ENCODE data around the gene CDKL2. TPM values are rescaled to one million over a fixed set of nuclear protein-coding genes. Genes with fewer than 3 reads are reported as not detected.
"Not testable (repeated sequence)": the region's sequence is repeated elsewhere in the genome, so short reads cannot be mapped to it uniquely, and the experiment has no call there.

Gene CDKL2
- total RNA-seq, 1 donor from 2014 or later: not detected

DNA sequence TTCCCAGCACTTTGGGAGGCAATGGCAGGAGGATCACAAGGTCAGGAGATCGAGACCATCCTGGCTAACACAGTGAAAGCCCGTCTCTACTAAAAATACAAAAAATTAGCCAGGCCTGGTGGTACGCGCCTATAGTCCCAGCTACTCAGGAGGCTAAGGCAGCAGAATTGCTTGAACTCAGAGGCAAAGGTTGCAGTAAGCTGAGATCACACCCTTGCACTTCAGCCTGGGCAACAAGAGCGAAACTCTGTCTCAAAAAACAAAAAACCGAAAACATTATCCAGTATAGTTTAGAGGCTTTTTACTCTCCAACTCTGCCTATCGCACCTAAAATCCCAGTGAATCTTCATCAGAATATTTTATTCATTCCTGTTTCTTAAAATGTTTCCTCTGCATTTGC is 37.3 kb upstream of the CDKL2 start:
- H3K27ac ChIP-seq (ENCODE audit: low read depth, low read length); H3K27me3 ChIP-seq (ENCODE audit: control insufficient read depth in 3 of 3, insufficient read depth in 3 of 3, low read length in 3 of 3); H3K4me3 ChIP-seq (ENCODE audit: low read length in 3 of 3); H3K9ac ChIP-seq (ENCODE audit: low read depth in 1 of 3, low read length in 3 of 3); H3K36me3 ChIP-seq (ENCODE audit: control insufficient read depth in 3 of 3, insufficient read depth in 3 of 3, low read length in 3 of 3); H3K9me3 ChIP-seq (ENCODE audit: control insufficient read depth in 3 of 3, low read length in 3 of 3): not testable (repeated sequence)
- H3K4me1 ChIP-seq (ENCODE audit: control insufficient read depth in 3 of 3, insufficient read depth in 3 of 3, low read length in 3 of 3): peaks cover 18 to 33% (median 31%) of the 10 kb centered on the region in 3 donors

DNA sequence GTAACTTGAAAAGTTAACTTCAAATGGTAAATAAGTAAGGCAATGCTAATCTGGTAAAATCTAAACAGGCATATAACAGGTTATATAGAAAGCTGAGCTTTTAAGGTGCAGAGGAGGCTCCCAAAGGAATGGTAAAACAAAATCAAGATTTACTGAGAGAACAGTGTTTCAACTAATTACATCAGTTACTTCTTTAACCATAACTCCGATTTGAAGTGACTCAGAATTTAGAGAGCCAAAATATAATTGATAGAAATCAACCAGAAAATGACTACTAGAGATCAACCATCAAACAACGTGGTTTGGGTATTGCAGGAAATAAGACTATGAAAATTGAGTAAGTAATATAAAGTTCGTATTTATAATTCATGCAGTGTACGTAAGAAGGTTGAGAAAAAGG is 36.0 kb upstream of the CDKL2 start:
- H3K9ac ChIP-seq (ENCODE audit: low read depth in 1 of 3, low read length in 3 of 3): no peak overlapping the region
- H3K9me3 ChIP-seq (ENCODE audit: control insufficient read depth in 3 of 3, low read length in 3 of 3): no peaks in the 10 kb centered on the region
- H3K4me3 ChIP-seq (ENCODE audit: low read length in 3 of 3): no peak overlapping the region
- H3K27me3 ChIP-seq (ENCODE audit: control insufficient read depth in 3 of 3, insufficient read depth in 3 of 3, low read length in 3 of 3): no peaks in the 10 kb centered on the region
- peaks cover 13 to 23% (median 22%) of the 10 kb centered on the region in 3 donors for H3K4me1 ChIP-seq (ENCODE audit: control insufficient read depth in 3 of 3, insufficient read depth in 3 of 3, low read length in 3 of 3)
- H3K27ac ChIP-seq (ENCODE audit: low read depth, low read length): no peak overlapping the region
- no peaks in the 10 kb centered on the region for H3K36me3 ChIP-seq (ENCODE audit: control insufficient read depth in 3 of 3, insufficient read depth in 3 of 3, low read length in 3 of 3)

DNA sequence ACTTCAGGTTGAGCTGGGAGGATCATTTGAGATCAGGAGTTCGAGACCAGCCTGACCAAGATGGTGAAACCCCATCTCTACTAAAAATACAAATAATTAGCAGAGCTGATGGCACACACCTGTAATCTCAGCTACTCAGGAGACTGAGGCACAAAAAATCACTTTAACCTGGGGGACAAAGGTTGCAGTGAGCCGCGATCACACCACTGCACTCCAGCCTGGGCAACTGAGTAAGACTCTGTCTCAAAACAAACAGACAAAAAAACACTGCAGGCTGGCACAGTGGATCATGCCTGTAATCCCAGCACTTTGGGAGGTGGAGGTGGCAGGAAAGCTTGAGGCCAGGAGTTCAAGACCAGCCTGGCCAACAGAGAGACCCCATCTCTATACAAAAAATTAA is 34.3 kb upstream of the CDKL2 start:
- peaks cover 6 to 16% (median 13%) of the 10 kb centered on the region in 3 donors for H3K4me1 ChIP-seq (ENCODE audit: control insufficient read depth in 3 of 3, insufficient read depth in 3 of 3, low read length in 3 of 3)
- H3K36me3 ChIP-seq (ENCODE audit: control insufficient read depth in 3 of 3, insufficient read depth in 3 of 3, low read length in 3 of 3): peaks cover 3 to 11% (median 8%) of the 10 kb centered on the region in 3 donors
- H3K27ac ChIP-seq (ENCODE audit: low read depth, low read length); H3K27me3 ChIP-seq (ENCODE audit: control insufficient read depth in 3 of 3, insufficient read depth in 3 of 3, low read length in 3 of 3); H3K9ac ChIP-seq (ENCODE audit: low read depth in 1 of 3, low read length in 3 of 3); H3K9me3 ChIP-seq (ENCODE audit: control insufficient read depth in 3 of 3, low read length in 3 of 3); H3K4me3 ChIP-seq (ENCODE audit: low read length in 3 of 3): not testable (repeated sequence)

DNA sequence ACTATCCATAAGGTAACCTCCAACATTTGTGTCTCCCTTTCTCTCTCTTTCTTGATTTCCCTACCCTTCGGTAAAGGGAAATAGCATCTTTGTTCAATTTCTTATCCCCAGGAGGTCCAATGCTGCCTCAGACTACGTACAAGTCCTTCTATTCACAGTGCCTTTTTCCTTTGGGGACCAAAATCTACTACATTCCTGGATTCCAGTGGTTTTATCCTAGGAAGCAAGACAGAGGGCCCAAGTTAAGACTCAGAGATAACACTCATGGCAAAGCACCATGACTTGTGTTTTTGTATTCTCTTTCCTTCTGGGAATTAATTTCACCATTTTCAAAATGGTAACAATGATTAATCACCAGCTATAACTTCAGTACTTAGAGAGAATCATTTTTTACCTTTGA is 32.3 kb upstream of the CDKL2 start:
- no peak overlapping the region for H3K27ac ChIP-seq (ENCODE audit: low read depth, low read length)
- H3K36me3 ChIP-seq (ENCODE audit: control insufficient read depth in 3 of 3, insufficient read depth in 3 of 3, low read length in 3 of 3): peaks cover 5 to 22% (median 20%) of the 10 kb centered on the region in 3 donors
- no peak overlapping the region for H3K9ac ChIP-seq (ENCODE audit: low read depth in 1 of 3, low read length in 3 of 3)
- H3K4me3 ChIP-seq (ENCODE audit: low read length in 3 of 3): no peak overlapping the region
- no peaks in the 10 kb centered on the region for H3K27me3 ChIP-seq (ENCODE audit: control insufficient read depth in 3 of 3, insufficient read depth in 3 of 3, low read length in 3 of 3)
- peaks cover 0 to 11% (median 3%) of the 10 kb centered on the region in 3 donors for H3K4me1 ChIP-seq (ENCODE audit: control insufficient read depth in 3 of 3, insufficient read depth in 3 of 3, low read length in 3 of 3)
- no peaks in the 10 kb centered on the region for H3K9me3 ChIP-seq (ENCODE audit: control insufficient read depth in 3 of 3, low read length in 3 of 3)

DNA sequence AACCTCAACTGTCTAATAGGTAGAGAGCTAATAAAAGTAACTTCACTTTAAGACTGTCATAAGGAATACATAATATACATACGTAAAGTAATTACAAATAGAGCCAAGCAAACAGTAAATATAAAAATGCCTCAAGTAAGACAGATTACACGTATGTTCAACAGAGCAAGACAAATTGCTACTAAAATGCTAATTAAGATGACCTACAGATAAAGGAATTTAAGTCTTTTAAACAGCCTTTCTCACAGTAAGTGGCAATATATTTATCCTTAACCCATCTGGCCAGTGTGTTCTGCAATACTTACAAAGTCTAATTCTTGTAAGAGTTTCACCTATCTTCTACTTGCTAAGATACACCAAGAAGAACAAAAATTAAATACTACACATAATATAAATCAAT is 30.2 kb upstream of the CDKL2 start:
- Histone ChIP-seq H3K4me1 (ENCODE audit: control insufficient read depth in 3 of 3, insufficient read depth in 3 of 3, low read length in 3 of 3) (peaks cover 0 to 2% (median 0%) of the 10 kb centered on the region in 3 donors), H3K27me3 (ENCODE audit: control insufficient read depth in 3 of 3, insufficient read depth in 3 of 3, low read length in 3 of 3) (no peaks in the 10 kb centered on the region), H3K27ac (ENCODE audit: low read depth, low read length) (no peak overlapping the region), H3K9ac (ENCODE audit: low read depth in 1 of 3, low read length in 3 of 3) (no peak overlapping the region), H3K4me3 (ENCODE audit: low read length in 3 of 3) (no peak overlapping the region), H3K36me3 (ENCODE audit: control insufficient read depth in 3 of 3, insufficient read depth in 3 of 3, low read length in 3 of 3) (peaks cover 8 to 34% (median 32%) of the 10 kb centered on the region in 3 donors), H3K9me3 (ENCODE audit: control insufficient read depth in 3 of 3, low read length in 3 of 3) (no peaks in the 10 kb centered on the region)

DNA sequence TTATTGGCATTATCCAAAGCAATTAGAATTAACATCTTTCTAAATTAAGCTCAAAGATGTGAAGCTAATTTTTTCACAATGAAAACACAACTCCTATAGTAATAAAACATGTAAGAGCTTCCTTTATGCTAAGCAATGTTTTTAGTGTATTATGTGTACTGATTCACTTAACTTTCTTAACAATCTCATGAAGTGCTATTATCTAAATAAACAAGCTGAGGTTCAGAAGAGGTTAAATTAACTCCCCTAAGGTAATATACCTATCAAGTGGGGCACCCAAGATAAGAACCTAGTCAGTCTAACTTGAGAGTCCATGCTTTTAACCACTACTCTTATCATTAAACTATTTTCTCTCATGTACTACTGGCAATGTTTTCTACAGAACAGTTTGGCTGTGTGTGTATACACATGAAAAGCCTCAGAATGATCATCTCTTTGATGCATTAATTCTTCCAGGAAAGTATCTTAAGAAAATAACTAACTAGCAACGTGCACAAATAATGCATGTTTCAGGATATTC is 29.2 kb upstream of the CDKL2 start:
- H3K4me3 ChIP-seq (ENCODE audit: low read length in 3 of 3): no peak overlapping the region
- no peak overlapping the region for H3K27ac ChIP-seq (ENCODE audit: low read depth, low read length)
- H3K9me3 ChIP-seq (ENCODE audit: control insufficient read depth in 3 of 3, low read length in 3 of 3): no peaks in the 10 kb centered on the region
- no peak overlapping the region for H3K9ac ChIP-seq (ENCODE audit: low read depth in 1 of 3, low read length in 3 of 3)
- peaks cover 0 to 2% (median 0%) of the 10 kb centered on the region in 3 donors for H3K4me1 ChIP-seq (ENCODE audit: control insufficient read depth in 3 of 3, insufficient read depth in 3 of 3, low read length in 3 of 3)
- H3K27me3 ChIP-seq (ENCODE audit: control insufficient read depth in 3 of 3, insufficient read depth in 3 of 3, low read length in 3 of 3): no peaks in the 10 kb centered on the region
- H3K36me3 ChIP-seq (ENCODE audit: control insufficient read depth in 3 of 3, insufficient read depth in 3 of 3, low read length in 3 of 3): peaks cover 8 to 44% (median 41%) of the 10 kb centered on the region in 3 donors

DNA sequence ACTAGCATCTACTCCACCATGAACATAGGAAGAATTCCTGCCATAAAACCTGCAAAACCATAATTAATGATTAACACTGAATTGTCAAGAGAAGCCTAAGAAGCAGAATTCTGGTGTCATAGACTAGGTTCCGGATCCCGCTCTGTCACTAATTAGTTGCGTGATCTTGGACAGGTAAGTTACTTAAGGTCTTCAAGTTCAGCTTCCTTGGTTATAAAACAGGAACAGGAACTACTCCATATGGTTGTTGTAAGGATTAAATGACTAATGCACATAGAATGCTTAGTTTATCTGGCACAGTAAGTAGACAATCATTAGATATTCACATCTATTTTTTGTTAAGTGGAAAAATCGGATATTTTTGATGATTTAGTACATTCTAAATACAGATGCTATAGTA is 28.5 kb upstream of the CDKL2 start:
- no peak overlapping the region for H3K27ac ChIP-seq (ENCODE audit: low read depth, low read length)
- H3K9ac ChIP-seq (ENCODE audit: low read depth in 1 of 3, low read length in 3 of 3): no peak overlapping the region
- peaks cover 0 to 2% (median 0%) of the 10 kb centered on the region in 3 donors for H3K4me1 ChIP-seq (ENCODE audit: control insufficient read depth in 3 of 3, insufficient read depth in 3 of 3, low read length in 3 of 3)
- H3K4me3 ChIP-seq (ENCODE audit: low read length in 3 of 3): no peak overlapping the region
- H3K9me3 ChIP-seq (ENCODE audit: control insufficient read depth in 3 of 3, low read length in 3 of 3): no peaks in the 10 kb centered on the region
- no peaks in the 10 kb centered on the region for H3K27me3 ChIP-seq (ENCODE audit: control insufficient read depth in 3 of 3, insufficient read depth in 3 of 3, low read length in 3 of 3)
- H3K36me3 ChIP-seq (ENCODE audit: control insufficient read depth in 3 of 3, insufficient read depth in 3 of 3, low read length in 3 of 3): peaks cover 10 to 51% (median 47%) of the 10 kb centered on the region in 3 donors

DNA sequence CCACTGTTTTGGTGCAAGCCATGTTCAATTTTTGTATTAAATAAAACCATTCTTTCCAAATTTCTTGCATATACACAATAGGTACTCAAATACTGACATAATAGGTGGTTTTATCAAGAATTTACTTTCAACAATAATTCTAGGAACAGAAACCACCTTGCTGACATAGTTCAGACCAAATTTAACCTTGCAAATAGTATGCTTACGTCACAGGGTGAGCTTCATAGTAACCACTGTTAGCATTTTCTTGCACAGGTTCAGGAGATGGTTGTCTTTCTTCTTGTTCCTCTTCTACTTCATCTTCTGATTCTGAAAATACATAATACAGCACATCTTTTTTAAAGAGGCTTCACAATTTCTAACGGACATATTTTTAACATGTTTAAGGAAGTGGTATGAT is 25.2 kb upstream of the CDKL2 start:
- Histone ChIP-seq H3K27ac (ENCODE audit: low read depth, low read length) (no peak overlapping the region), H3K4me1 (ENCODE audit: control insufficient read depth in 3 of 3, insufficient read depth in 3 of 3, low read length in 3 of 3) (no peaks in the 10 kb centered on the region), H3K4me3 (ENCODE audit: low read length in 3 of 3) (no peak overlapping the region), H3K27me3 (ENCODE audit: control insufficient read depth in 3 of 3, insufficient read depth in 3 of 3, low read length in 3 of 3) (no peaks in the 10 kb centered on the region), H3K9me3 (ENCODE audit: control insufficient read depth in 3 of 3, low read length in 3 of 3) (no peaks in the 10 kb centered on the region), H3K36me3 (ENCODE audit: control insufficient read depth in 3 of 3, insufficient read depth in 3 of 3, low read length in 3 of 3) (peaks cover 19 to 62% (median 60%) of the 10 kb centered on the region in 3 donors), H3K9ac (ENCODE audit: low read depth in 1 of 3, low read length in 3 of 3) (no peak overlapping the region)

DNA sequence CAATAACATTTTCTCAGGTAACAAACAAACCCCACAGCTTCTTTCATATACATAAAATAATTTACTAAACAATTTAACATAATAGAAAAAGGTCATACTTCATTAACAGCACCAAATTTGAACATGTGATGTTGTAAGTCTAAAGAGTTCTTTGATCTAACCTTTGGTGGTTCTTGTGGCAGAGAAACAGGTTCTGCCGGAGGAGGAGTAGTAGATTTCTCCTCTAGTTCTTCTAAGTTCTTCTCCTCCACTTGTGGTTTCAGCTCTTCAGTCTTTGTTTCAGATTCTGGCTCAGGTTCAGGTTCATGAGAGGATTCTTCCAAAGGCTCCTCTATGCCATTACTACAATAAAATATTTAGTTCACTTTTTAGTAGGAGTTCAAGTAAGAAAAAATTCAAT is 24.6 kb upstream of the CDKL2 start:
- H3K36me3 ChIP-seq (ENCODE audit: control insufficient read depth in 3 of 3, insufficient read depth in 3 of 3, low read length in 3 of 3): peaks cover 19 to 58% (median 57%) of the 10 kb centered on the region in 3 donors
- H3K9me3 ChIP-seq (ENCODE audit: control insufficient read depth in 3 of 3, low read length in 3 of 3): no peaks in the 10 kb centered on the region
- H3K4me3 ChIP-seq (ENCODE audit: low read length in 3 of 3): no peak overlapping the region
- no peaks in the 10 kb centered on the region for H3K4me1 ChIP-seq (ENCODE audit: control insufficient read depth in 3 of 3, insufficient read depth in 3 of 3, low read length in 3 of 3)
- H3K27me3 ChIP-seq (ENCODE audit: control insufficient read depth in 3 of 3, insufficient read depth in 3 of 3, low read length in 3 of 3): no peaks in the 10 kb centered on the region
- H3K9ac ChIP-seq (ENCODE audit: low read depth in 1 of 3, low read length in 3 of 3): no peak overlapping the region
- H3K27ac ChIP-seq (ENCODE audit: low read depth, low read length): no peak overlapping the region

DNA sequence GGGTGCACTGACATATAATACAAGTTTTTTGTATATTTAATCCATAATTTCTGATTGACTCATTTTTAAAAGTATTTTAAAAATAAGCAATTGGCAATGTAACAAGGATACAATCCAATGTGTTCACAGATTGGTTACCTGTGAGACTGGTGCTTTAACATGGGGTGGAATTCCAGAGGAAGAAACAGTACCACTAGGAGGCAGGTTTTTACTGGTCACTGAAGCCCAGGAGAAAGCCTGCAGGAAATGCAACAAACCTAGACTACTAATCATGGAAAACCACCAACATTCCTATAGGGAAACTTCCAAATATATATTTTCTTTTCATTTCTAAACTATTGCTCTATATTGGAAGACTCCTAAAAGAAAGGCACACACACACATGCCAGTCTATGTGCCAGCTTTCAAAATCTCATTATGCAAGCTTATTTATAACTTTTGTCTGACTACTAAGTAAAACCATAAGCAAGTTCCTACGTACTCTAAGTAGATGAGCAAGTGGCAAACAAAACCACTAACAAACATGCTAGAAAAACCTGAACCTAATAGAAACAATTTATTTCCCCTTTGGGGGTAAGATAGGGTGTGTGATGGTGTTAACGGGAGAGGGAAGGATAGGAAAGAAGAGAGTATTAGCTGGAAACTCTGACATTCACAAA is 23.6 kb upstream of the CDKL2 start:
- Histone ChIP-seq H3K27ac (ENCODE audit: low read depth, low read length) (no peak overlapping the region), H3K4me3 (ENCODE audit: low read length in 3 of 3) (no peak overlapping the region), H3K36me3 (ENCODE audit: control insufficient read depth in 3 of 3, insufficient read depth in 3 of 3, low read length in 3 of 3) (peaks cover 18 to 56% (median 52%) of the 10 kb centered on the region in 3 donors), H3K4me1 (ENCODE audit: control insufficient read depth in 3 of 3, insufficient read depth in 3 of 3, low read length in 3 of 3) (no peaks in the 10 kb centered on the region), H3K9ac (ENCODE audit: low read depth in 1 of 3, low read length in 3 of 3) (no peak overlapping the region), H3K27me3 (ENCODE audit: control insufficient read depth in 3 of 3, insufficient read depth in 3 of 3, low read length in 3 of 3) (no peaks in the 10 kb centered on the region), H3K9me3 (ENCODE audit: control insufficient read depth in 3 of 3, low read length in 3 of 3) (no peaks in the 10 kb centered on the region)
